Activated naive CD4-positive, alpha-beta T cell treated with anti-CD3 and anti-CD28 coated beads, Interleukin-2, amount 10 ng/mL, durations not matched to agents 7 days and 5 days (primary cell): ENCODE results near the gene ZNF75A.
A peak's percentile ranks its signal among the peaks of the same experiment; 100 is the strongest.

Source experiments
- CTCF ChIA-PET: fragments of 350-600 bp; sonication (Branson Sonifier 250); formaldehyde crosslinking; loops from one replicate; lab custom pipeline; 2021; ENCODE audit warnings: antibody characterized with exemption; lab: Charles Lee
- DNase-seq: peaks from one replicate; pipeline ENCODE4 v3.0.0-alpha.2; 2020
- H3K27ac Mint-ChIP-seq: one replicate; pipeline ENCODE4 v1.8.0; 2021; ENCODE audit warnings: mild to moderate bottlenecking, moderate library complexity, mixed read lengths
- H3K27me3 Mint-ChIP-seq: one replicate; pipeline ENCODE4 v1.8.0; 2021; ENCODE audit warnings: mild to moderate bottlenecking, mixed read lengths
- H3K36me3 Mint-ChIP-seq: one replicate; pipeline ENCODE4 v1.8.0; 2021; ENCODE audit warnings: mixed read lengths
- H3K4me1 Mint-ChIP-seq: one replicate; pipeline ENCODE4 v1.8.0; 2021; ENCODE audit warnings: mixed read lengths
- H3K4me3 Mint-ChIP-seq: one replicate; pipeline ENCODE4 v1.8.0; 2021; ENCODE audit warnings: mild to moderate bottlenecking, moderate library complexity, mixed read lengths
- H3K9me3 Mint-ChIP-seq: one replicate; pipeline ENCODE4 v1.8.0; 2021; ENCODE audit warnings: mixed read lengths

Gene ZNF75A

GRCh38 chr16:3317315-3317999 is 12.2 kb downstream of the ZNF75A start:
- CTCF ChIA-PET, result no interaction called here
- DNase-seq, result no peak
- Mint-ChIP-seq H3K27ac (peak overlapping the region; percentile 21), H3K4me3 (no peak overlapping the region), H3K27me3 (no peaks in the 10 kb centered on the region), H3K36me3 (peaks cover 77% of the 10 kb centered on the region), H3K9me3 (peaks cover 81% of the 10 kb centered on the region), H3K4me1 (no peaks in the 10 kb centered on the region)

- no peak for DNase-seq
- Mint-ChIP-seq H3K4me3 (no peak overlapping the region), H3K27me3 (no peaks in the 10 kb centered on the region), H3K9me3 (peaks cover 58% of the 10 kb centered on the region), H3K4me1 (no peaks in the 10 kb centered on the region), H3K27ac (no peak overlapping the region), H3K36me3 (peaks cover 34% of the 10 kb centered on the region)
- CTCF ChIA-PET, result no interaction called here
Measured at GRCh38 chr16:3321816-3322215, 16.5 kb downstream of the ZNF75A start.

GRCh38 chr16:3327514-3327913 is 22.2 kb downstream of the ZNF75A start:
- Mint-ChIP-seq H3K27me3 (no peaks in the 10 kb centered on the region), H3K36me3 (no peaks in the 10 kb centered on the region), H3K4me3 (no peak overlapping the region), H3K9me3 (peaks cover 26% of the 10 kb centered on the region), H3K4me1 (no peaks in the 10 kb centered on the region), H3K27ac (no peak overlapping the region)
- CTCF ChIA-PET, result no interaction called here
- DNase-seq, result no peak

GRCh38 chr16:3328104-3328503 is 22.8 kb downstream of the ZNF75A start:
- no peaks in the 10 kb centered on the region for H3K36me3 Mint-ChIP-seq
- no peak overlapping the region for H3K4me3 Mint-ChIP-seq
- H3K27ac Mint-ChIP-seq, result no peak overlapping the region
- H3K27me3 Mint-ChIP-seq, result no peaks in the 10 kb centered on the region
- DNase-seq, result no peak
- no peaks in the 10 kb centered on the region for H3K4me1 Mint-ChIP-seq
- CTCF ChIA-PET, result no interaction called here
- H3K9me3 Mint-ChIP-seq, result peaks cover 22% of the 10 kb centered on the region

GRCh38 chr16:3328643-3329042 is 23.3 kb downstream of the ZNF75A start:
- Mint-ChIP-seq H3K4me1 (no peaks in the 10 kb centered on the region), H3K9me3 (peaks cover 21% of the 10 kb centered on the region), H3K36me3 (no peaks in the 10 kb centered on the region), H3K27me3 (no peaks in the 10 kb centered on the region), H3K4me3 (no peak overlapping the region), H3K27ac (no peak overlapping the region)
- DNase-seq, result no peak
- CTCF ChIA-PET, result no interaction called here

GRCh38 chr16:3346041-3346440 is 40.7 kb downstream of the ZNF75A start:
- Mint-ChIP-seq H3K4me1 (no peaks in the 10 kb centered on the region), H3K27me3 (peaks cover 3% of the 10 kb centered on the region), H3K36me3 (no peaks in the 10 kb centered on the region), H3K9me3 (peaks cover 5% of the 10 kb centered on the region), H3K27ac (no peak overlapping the region), H3K4me3 (no peak overlapping the region)
- DNase-seq, result no peak
- CTCF ChIA-PET, result no interaction called here

GRCh38 chr16:3347586-3347985 is 42.3 kb downstream of the ZNF75A start:
- Mint-ChIP-seq H3K27ac (no peak overlapping the region), H3K27me3 (peaks cover 3% of the 10 kb centered on the region), H3K36me3 (no peaks in the 10 kb centered on the region), H3K4me1 (no peaks in the 10 kb centered on the region), H3K9me3 (peaks cover 5% of the 10 kb centered on the region), H3K4me3 (no peak overlapping the region)
- DNase-seq, result no peak
- CTCF ChIA-PET, result no interaction called here

- Mint-ChIP-seq H3K4me3 (no peak overlapping the region), H3K27ac (no peak overlapping the region), H3K36me3 (no peaks in the 10 kb centered on the region), H3K9me3 (peaks cover 7% of the 10 kb centered on the region), H3K4me1 (peaks cover 2% of the 10 kb centered on the region), H3K27me3 (peaks cover 3% of the 10 kb centered on the region)
- DNase-seq, result no peak
- CTCF ChIA-PET, result no interaction called here
Measured at GRCh38 chr16:3348547-3349167, 43.4 kb downstream of the ZNF75A start.

GRCh38 chr16:3349175-3349574 is 43.9 kb downstream of the ZNF75A start:
- CTCF ChIA-PET, result no interaction called here

GRCh38 chr16:3355589-3355988 is 50.3 kb downstream of the ZNF75A start, which contains the start of gene OR2C1:
TSS of gene OR2C1 (plus strand) at chr16:3355889. CDS start at chr16:3355941, 52 bp downstream.
- Mint-ChIP-seq H3K4me3 (no peak within 1 kb of the TSS), H3K27me3 (peaks cover 14% of the 10 kb centered on the region), H3K4me1 (peaks cover 7% of the 10 kb centered on the region), H3K36me3 (no peaks in the 10 kb centered on the region), H3K27ac (no peak within 1 kb of the TSS), H3K9me3 (peaks cover 28% of the 10 kb centered on the region)
- CTCF ChIA-PET, result no interaction called here
- DNase-seq, result no peak

More at GRCh38 chr16:3349175-3349574, 43.9 kb downstream of the ZNF75A start:
- Mint-ChIP-seq H3K4me1 (peaks cover 4% of the 10 kb centered on the region), H3K4me3 (no peak overlapping the region), H3K27me3 (peaks cover 3% of the 10 kb centered on the region), H3K9me3 (peaks cover 10% of the 10 kb centered on the region), H3K36me3 (no peaks in the 10 kb centered on the region), H3K27ac (no peak overlapping the region)
- no peak for DNase-seq

GRCh38 chr16:3356118-3356517 is 50.8 kb downstream of the ZNF75A start:
- Mint-ChIP-seq H3K36me3 (no peaks in the 10 kb centered on the region), H3K27me3 (peaks cover 12% of the 10 kb centered on the region), H3K9me3 (peaks cover 30% of the 10 kb centered on the region), H3K4me3 (no peak overlapping the region), H3K4me1 (peaks cover 7% of the 10 kb centered on the region), H3K27ac (no peak overlapping the region)
- CTCF ChIA-PET, result no interaction called here
- DNase-seq, result no peak

- no peak for DNase-seq
- Mint-ChIP-seq H3K4me3 (no peak overlapping the region), H3K36me3 (no peaks in the 10 kb centered on the region), H3K9me3 (peaks cover 36% of the 10 kb centered on the region), H3K27ac (no peak overlapping the region), H3K4me1 (peaks cover 4% of the 10 kb centered on the region), H3K27me3 (peaks cover 12% of the 10 kb centered on the region)
- CTCF ChIA-PET, result no interaction called here
Measured at GRCh38 chr16:3358871-3359270, 53.6 kb downstream of the ZNF75A start.

- CTCF ChIA-PET, result no interaction called here
- peaks cover 36% of the 10 kb centered on the region for H3K9me3 Mint-ChIP-seq
- H3K36me3 Mint-ChIP-seq, result peaks cover 18% of the 10 kb centered on the region
Measured at GRCh38 chr16:3362931-3363330, 57.6 kb downstream of the ZNF75A start.

GRCh38 chr16:3363793-3364192 is 58.5 kb downstream of the ZNF75A start:
- no peak for DNase-seq
- Mint-ChIP-seq H3K9me3 (peaks cover 36% of the 10 kb centered on the region), H3K36me3 (peaks cover 18% of the 10 kb centered on the region), H3K27ac (peak overlapping the region; percentile 72), H3K27me3 (peaks cover 15% of the 10 kb centered on the region), H3K4me3 (no peak overlapping the region), H3K4me1 (peaks cover 17% of the 10 kb centered on the region)
- CTCF ChIA-PET, result no interaction called here

More at GRCh38 chr16:3362931-3363330, 57.6 kb downstream of the ZNF75A start:
- Mint-ChIP-seq H3K4me1 (peaks cover 17% of the 10 kb centered on the region), H3K4me3 (no peak overlapping the region), H3K27me3 (peaks cover 19% of the 10 kb centered on the region), H3K27ac (no peak overlapping the region)
- DNase-seq, result no peak
